ENCODE measurements around the gene PRDX6.

PRDX6 gene

GRCh38 chr1:173476665-173477285, 360 bp upstream of the PRDX6 start:
- TF ChIP-seq, protein P1, sequence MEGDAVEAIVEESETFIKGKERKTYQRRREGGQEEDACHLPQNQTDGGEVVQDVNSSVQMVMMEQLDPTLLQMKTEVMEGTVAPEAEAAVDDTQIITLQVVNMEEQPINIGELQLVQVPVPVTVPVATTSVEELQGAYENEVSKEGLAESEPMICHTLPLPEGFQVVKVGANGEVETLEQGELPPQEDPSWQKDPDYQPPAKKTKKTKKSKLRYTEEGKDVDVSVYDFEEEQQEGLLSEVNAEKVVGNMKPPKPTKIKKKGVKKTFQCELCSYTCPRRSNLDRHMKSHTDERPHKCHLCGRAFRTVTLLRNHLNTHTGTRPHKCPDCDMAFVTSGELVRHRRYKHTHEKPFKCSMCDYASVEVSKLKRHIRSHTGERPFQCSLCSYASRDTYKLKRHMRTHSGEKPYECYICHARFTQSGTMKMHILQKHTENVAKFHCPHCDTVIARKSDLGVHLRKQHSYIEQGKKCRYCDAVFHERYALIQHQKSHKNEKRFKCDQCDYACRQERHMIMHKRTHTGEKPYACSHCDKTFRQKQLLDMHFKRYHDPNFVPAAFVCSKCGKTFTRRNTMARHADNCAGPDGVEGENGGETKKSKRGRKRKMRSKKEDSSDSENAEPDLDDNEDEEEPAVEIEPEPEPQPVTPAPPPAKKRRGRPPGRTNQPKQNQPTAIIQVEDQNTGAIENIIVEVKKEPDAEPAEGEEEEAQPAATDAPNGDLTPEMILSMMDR (IDR thresholded peaks at IDR 0.05; ENCODE audit: insufficient read depth, missing control alignments): peak; percentile 15
- FAIRE-seq (no peak), DNase-seq (ENCODE audit: insufficient read length, low spot score) (peak; percentile 68)

GRCh38 chr1:173478094-173478674, 1.0 kb downstream of the PRDX6 start:
- TF ChIP-seq, protein P1 (IDR thresholded peaks at IDR 0.05; ENCODE audit: insufficient read depth, missing control alignments): no peak
- FAIRE-seq (no peak), DNase-seq (ENCODE audit: insufficient read length, low spot score) (no peak)

DNA sequence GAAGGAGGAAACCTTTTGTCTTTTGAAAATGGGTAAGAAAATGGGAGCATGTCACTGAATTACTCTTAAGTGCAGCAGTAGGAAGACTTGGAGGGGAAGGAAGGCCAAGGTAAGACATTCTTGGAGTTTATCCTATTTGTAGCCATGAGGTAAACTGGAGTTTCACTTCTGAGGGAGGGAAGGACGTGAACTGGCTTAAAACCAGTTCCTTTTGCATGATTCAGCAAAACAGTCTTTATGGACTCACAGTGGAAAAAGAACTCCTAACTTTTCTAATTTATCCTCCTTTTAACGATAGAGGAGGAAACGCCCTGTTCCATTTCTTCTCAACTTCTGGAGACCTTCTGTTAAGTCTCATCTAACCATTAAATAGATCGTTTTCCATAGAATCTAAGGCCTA, 2.5 kb downstream of the PRDX6 start:
- TF ChIP-seq, protein P1 (IDR thresholded peaks at IDR 0.05; ENCODE audit: insufficient read depth, missing control alignments): no peak
- FAIRE-seq (no peak), DNase-seq (ENCODE audit: insufficient read length, low spot score) (no peak)

- FAIRE-seq (no peak), DNase-seq (ENCODE audit: insufficient read length, low spot score) (no peak)
- TF ChIP-seq, protein P1 (IDR thresholded peaks at IDR 0.05; ENCODE audit: insufficient read depth, missing control alignments): no peak
Measured at GRCh38 chr1:173481195-173481772, 4.1 kb downstream of the PRDX6 start.

GRCh38 chr1:173482683-173483082, 5.5 kb downstream of the PRDX6 start:
- no peak for FAIRE-seq
- TF ChIP-seq, protein P1 (IDR thresholded peaks at IDR 0.05; ENCODE audit: insufficient read depth, missing control alignments): no peak
- no peak for DNase-seq (ENCODE audit: insufficient read length, low spot score)

DNA sequence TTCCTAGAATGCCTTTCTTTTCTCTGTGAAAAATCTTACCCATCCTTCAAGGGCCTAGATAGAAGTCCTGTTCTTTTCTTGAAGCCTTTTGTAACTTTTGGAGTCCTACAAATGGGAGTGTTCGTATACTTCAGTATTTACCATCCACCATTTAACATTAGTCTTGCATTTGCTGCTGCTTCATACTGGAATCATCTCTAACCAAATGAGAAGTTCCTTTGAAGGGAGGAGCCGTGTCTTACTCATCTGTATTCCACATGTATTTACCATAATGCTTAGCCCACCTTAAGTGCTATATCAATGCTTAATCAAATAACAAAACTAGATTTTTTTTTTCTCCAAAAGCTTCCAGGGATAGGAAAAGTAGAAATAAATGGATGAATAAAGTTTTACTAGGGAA, 7.1 kb downstream of the PRDX6 start:
- DNase-seq (ENCODE audit: insufficient read length, low spot score): no peak
- TF ChIP-seq, protein P1 (IDR thresholded peaks at IDR 0.05; ENCODE audit: insufficient read depth, missing control alignments): no peak
- no peak for FAIRE-seq

DNA sequence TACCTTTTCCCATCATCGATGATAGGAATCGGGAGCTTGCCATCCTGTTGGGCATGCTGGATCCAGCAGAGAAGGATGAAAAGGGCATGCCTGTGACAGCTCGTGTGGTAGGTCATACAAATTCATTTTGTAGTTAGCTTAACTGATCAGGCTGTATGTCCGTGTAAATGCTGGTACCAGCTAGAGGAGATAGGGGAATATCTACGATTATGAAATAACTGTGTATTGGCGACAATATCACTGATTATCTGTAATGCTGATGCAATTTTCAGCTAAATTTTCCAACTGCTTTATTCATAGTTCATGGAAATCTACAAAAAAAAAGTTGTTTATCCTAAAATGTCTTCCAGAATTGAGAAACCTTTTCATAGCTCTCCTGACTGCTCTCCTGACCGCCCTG, 8.3 kb downstream of the PRDX6 start:
- TF ChIP-seq, protein P1 (IDR thresholded peaks at IDR 0.05; ENCODE audit: insufficient read depth, missing control alignments): no peak
- no peak for FAIRE-seq

More for the DNA sequence above, 8.3 kb downstream of the PRDX6 start:
- DNase-seq (ENCODE audit: insufficient read length, low spot score): no peak
